Dendritic cell treated with granulocyte-macrophage colony-stimulating factor and Interleukin-4, amounts not matched to agents 40 ng/mL and 50 ng/mL, for 4 days (primary cell): ENCODE data around the gene TMEM240.
"Not testable (repeated sequence)": the region's sequence is repeated elsewhere in the genome, so short reads cannot be mapped to it uniquely, and the experiment has no call there.

Source experiments
- H3K27ac Mint-ChIP-seq: one replicate; pipeline ENCODE4 v1.8.0; 2022; ENCODE audit warnings: mild to moderate bottlenecking, mixed read lengths
- H3K27me3 Mint-ChIP-seq: one replicate; pipeline ENCODE4 v1.8.0; 2022; ENCODE audit warnings: mild to moderate bottlenecking, mixed read lengths
- H3K36me3 Mint-ChIP-seq: one replicate; pipeline ENCODE4 v1.8.0; 2022; ENCODE audit warnings: low read depth, mixed read lengths
- H3K4me1 Mint-ChIP-seq: one replicate; pipeline ENCODE4 v1.8.0; 2022; ENCODE audit warnings: low read depth, mixed read lengths
- H3K4me3 Mint-ChIP-seq: one replicate; pipeline ENCODE4 v1.8.0; 2022; ENCODE audit warnings: mild to moderate bottlenecking, moderate library complexity, mixed read lengths
- H3K9me3 Mint-ChIP-seq: one replicate; pipeline ENCODE4 v1.8.0; 2022; ENCODE audit warnings: mixed read lengths
- intact Hi-C: fragments of 100-400 bp; cut with micrococcal nuclease; formaldehyde crosslinking; loops from one replicate; pipeline ENCODE4 v1.15.0; 2022

TMEM240 gene

DNA sequence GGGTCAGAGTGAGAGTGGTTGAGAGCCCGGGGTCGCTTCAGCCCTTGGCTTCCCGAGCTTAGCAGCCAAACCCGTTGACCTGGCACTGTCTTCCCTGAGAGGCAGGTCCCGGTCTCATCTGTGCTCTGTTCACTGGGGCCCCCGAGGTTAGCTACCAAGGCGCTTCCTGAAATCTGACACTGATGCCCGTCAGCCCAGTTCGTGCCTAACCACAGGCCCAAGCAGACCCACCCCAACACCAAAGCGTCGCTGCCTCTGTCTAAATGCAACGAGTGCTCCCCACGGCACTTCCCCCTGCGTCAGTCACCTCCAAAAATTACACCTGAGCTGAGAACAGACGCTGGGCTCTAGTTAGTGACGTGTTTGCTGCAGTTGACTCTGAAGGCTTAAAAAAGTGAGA lies 26.0 kb downstream of the TMEM240 start:
- H3K27me3 Mint-ChIP-seq, H3K4me3 Mint-ChIP-seq, H3K9me3 Mint-ChIP-seq, H3K27ac Mint-ChIP-seq: not testable (repeated sequence)
- peaks cover 50% of the 10 kb centered on the region for H3K36me3 Mint-ChIP-seq
- intact Hi-C loops: loop anchor here (5.0 kb wide), 1 partner anchor 103 kb away; the partner anchor contains the start of gene MIB2
- H3K4me1 Mint-ChIP-seq: peaks cover 14% of the 10 kb centered on the region

DNA sequence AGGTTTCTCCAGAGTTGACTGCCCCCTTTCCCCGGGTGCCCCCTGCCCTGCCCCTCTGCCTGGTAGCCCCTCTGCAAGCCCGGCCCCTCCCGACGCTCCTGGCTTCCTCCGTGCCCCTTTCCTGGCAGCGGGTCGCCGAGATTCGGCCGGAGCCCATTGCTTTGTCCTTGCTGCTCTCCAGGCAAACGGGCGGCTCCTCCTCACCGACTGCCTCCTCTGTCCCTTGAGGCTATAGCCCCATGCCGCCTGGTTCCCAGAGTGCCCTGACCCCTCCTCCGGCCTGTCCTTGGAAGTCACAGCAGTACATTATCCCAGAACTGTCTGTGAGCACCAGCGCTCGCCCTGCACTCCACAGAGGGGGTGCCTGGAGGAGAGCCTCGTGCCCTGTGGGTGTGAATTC lies 26.7 kb downstream of the TMEM240 start:
- Mint-ChIP-seq H3K4me1 (peaks cover 14% of the 10 kb centered on the region), H3K36me3 (peaks cover 46% of the 10 kb centered on the region), H3K4me3 (peak overlapping the region; percentile 53)
- intact Hi-C loops: loop anchor here (5.0 kb wide), 1 partner anchor 104 kb away; the partner anchor contains the start of gene MIB2
- not testable (repeated sequence) for H3K9me3 Mint-ChIP-seq, H3K27ac Mint-ChIP-seq, H3K27me3 Mint-ChIP-seq

DNA sequence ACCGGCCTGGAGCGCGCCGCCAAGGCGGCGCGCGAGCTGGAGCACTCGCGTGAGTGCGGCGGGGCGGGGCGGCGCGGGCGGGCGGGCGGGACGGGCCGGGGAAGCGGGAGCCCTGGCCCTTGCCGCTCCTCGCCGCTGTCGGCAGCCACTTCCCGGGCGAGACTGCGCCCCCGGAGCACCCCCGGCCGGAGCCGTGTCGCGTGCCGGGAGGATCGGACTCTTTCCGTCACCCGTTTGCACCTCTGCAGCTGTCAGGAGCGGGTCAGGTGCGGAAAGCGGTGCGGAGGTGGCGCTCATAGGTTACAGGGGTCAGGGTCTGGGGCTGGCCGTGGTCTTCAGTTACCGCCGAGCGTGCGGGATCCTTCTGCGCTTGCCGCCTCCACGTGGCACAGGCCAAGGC lies 28.0 kb downstream of the TMEM240 start:
- peak overlapping the region; percentile 72 for H3K4me3 Mint-ChIP-seq
- peak overlapping the region; percentile 89 for H3K27ac Mint-ChIP-seq
- H3K27me3 Mint-ChIP-seq, H3K9me3 Mint-ChIP-seq: not testable (repeated sequence)
- peaks cover 14% of the 10 kb centered on the region for H3K4me1 Mint-ChIP-seq
- H3K36me3 Mint-ChIP-seq: peaks cover 34% of the 10 kb centered on the region
- intact Hi-C loops: loop anchor here (5.0 kb wide), 1 partner anchor 105 kb away; the partner anchor contains the start of gene MIB2

DNA sequence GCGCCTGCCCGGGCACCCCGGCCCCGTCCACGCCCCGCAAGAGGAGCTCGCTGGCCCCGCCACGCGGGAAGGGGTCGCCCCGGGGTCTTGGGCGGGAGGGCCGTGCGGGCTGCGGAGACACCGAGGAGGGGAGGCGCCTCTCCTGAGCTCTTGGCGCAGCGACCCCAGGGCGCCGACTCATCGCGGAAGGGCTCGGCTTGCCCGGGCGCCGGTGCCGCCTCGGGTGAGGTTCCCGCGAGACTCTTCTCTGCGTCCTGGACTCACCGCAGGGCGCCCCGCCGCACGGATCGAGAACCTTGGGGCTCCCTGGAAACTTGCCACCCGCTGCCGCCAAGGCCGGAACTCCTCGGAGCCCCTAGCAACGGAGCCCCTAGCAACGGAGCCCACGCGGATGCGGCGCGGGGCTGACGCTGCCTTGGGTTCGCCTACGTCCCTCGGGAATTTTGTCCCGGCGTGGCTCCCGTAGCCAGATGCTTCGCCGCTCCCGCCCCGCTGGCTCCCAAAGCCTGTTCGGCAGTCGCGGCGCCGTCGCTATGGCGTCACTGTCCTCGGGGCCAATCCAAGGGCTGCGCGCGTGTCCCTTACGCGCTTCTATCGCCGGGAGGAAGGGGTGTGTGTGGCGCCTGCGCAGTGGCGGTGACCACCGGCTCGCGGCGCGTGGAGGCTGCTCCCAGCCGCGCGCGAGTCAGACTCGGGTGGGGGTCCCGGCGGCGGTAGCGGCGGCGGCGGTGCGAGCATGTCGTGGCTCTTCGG lies 28.7 kb downstream of the TMEM240 start, which contains the start of gene ATAD3A:
ATAD3A (plus strand) TSS at position 630 of the 753 bp plus-strand sequence; CDS start at position 737, 107 bp downstream.
- Mint-ChIP-seq H3K4me1 (peaks cover 14% of the 10 kb centered on the region), H3K27me3 (no peaks in the 10 kb centered on the region), H3K4me3 (peak within 1 kb of the TSS; percentile 91), H3K27ac (peak within 1 kb of the TSS; percentile 89), H3K9me3 (no peaks in the 10 kb centered on the region), H3K36me3 (peaks cover 28% of the 10 kb centered on the region)
- intact Hi-C loops: loop anchor here (5.0 kb wide), 1 partner anchor 106 kb away; the partner anchor contains the start of gene MIB2

DNA sequence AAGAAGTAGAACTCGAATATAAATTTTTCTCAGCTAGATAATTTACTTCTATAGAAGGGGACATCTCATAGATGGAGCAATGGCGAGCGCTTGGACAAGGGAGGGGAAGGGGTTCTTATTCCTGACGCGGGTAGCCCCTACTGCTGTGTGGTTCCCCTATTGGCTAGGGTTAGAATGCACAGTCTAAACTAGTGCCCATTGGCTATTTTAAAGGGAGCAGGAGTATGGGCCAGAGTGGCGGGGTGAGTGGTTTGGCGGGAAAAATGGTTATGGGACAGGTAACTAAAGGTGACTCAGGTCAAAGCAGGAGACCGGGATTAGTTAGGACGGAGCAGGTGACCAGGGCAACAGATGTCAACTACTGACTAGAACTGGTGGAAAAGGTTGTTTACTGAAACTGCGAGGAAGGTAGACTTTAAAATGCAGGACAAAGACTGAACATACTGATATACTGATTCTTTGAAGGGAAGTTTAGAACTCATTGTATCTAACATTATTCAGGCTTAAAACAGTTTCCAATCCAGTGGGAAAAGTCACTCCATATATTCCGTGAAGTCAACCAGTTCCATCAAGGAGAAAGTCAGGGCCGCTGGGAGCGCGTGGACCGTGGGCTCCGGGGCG lies 29.4 kb downstream of the TMEM240 start:
- peaks cover 14% of the 10 kb centered on the region for H3K4me1 Mint-ChIP-seq
- intact Hi-C loops: loop anchor here (5.0 kb wide), 1 partner anchor 106 kb away; the partner anchor contains the start of gene MIB2
- H3K27ac Mint-ChIP-seq: peak overlapping the region; percentile 89
- H3K9me3 Mint-ChIP-seq: no peaks in the 10 kb centered on the region
- peak overlapping the region; percentile 91 for H3K4me3 Mint-ChIP-seq
- no peaks in the 10 kb centered on the region for H3K27me3 Mint-ChIP-seq
- H3K36me3 Mint-ChIP-seq: peaks cover 22% of the 10 kb centered on the region

DNA sequence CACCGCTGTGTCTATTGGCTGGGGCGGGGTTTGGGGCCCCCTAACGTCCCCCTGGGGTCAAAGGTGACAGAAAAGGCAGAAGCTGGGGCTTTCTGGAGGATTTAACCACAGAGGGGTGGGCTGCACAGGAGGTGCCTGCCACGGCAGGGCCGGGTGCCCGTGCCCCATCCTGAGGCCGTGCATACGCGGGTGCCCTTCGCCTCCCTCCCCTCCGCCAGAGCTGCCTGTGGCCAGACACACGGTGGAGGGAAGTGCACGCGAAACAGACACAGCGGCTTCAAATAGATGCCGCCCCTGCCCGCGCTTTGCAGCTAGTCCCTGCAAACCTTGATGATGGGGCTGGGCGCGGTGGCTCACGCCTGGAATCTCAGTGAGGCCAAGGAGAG lies 31.0 kb downstream of the TMEM240 start:
- H3K27me3 Mint-ChIP-seq, H3K4me3 Mint-ChIP-seq, intact Hi-C loops, H3K9me3 Mint-ChIP-seq, H3K27ac Mint-ChIP-seq: not testable (repeated sequence)
- Mint-ChIP-seq H3K4me1 (peaks cover 27% of the 10 kb centered on the region), H3K36me3 (peaks cover 10% of the 10 kb centered on the region)

DNA sequence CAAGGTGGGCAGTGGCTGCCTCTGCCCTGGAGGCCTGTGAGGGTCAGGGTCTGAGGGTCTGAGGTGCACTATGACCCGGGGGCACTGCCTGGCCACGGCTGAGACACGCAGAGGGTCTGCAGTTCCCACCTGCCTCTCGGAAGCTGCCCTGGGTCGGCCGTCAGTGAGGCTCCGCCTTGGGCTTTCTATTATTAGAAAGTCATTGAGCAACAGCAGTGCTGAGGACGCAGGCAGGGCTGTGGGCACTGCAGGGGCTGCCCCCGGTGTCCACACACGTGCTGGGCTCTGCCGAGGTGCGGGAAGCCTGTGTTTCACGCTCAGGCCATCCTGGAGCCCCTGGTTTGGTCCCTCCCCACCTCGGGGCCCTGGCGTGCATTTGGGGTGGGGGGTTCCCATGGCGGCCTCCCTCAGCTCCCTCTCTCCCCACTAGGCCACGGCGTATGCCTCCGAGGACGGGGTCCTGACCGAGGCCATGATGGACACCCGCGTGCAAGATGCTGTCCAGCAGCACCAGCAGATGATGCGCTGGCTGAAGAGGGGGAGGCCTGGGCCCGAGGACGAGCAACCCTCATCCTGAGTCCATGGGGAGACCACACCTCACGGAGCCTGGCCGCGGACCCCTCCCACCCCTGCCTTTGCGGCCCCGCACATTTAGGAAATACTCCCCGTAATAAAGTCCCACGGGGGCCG lies 31.5 kb downstream of the TMEM240 start:
- intact Hi-C loops, H3K9me3 Mint-ChIP-seq, H3K27ac Mint-ChIP-seq, H3K4me3 Mint-ChIP-seq, H3K27me3 Mint-ChIP-seq: not testable (repeated sequence)
- Mint-ChIP-seq H3K36me3 (peaks cover 10% of the 10 kb centered on the region), H3K4me1 (peaks cover 26% of the 10 kb centered on the region)

DNA sequence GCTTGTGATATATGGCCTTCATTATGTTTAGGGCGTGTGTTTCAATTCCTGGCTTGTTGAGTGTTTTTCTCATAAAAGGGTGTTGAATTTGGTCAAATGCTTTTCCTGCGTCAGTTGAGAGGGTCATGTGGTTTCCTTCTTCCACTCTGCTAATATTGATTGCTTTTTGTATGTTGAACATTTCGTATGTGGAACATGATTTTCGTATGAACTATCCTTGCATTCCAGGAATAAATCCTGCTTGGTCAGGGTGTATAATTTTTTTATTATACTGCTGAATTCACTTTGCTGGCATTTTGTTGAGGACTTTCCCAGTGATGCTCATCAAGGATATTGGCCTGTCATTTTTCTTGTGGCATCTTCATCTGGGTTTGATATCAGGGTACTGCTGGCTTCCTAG lies 33.1 kb downstream of the TMEM240 start:
- Mint-ChIP-seq H3K27me3 (no peaks in the 10 kb centered on the region), H3K36me3 (peaks cover 10% of the 10 kb centered on the region), H3K4me1 (peaks cover 20% of the 10 kb centered on the region), H3K27ac (no peak overlapping the region), H3K4me3 (no peak overlapping the region), H3K9me3 (no peaks in the 10 kb centered on the region)
- intact Hi-C loops: no loop called here

DNA sequence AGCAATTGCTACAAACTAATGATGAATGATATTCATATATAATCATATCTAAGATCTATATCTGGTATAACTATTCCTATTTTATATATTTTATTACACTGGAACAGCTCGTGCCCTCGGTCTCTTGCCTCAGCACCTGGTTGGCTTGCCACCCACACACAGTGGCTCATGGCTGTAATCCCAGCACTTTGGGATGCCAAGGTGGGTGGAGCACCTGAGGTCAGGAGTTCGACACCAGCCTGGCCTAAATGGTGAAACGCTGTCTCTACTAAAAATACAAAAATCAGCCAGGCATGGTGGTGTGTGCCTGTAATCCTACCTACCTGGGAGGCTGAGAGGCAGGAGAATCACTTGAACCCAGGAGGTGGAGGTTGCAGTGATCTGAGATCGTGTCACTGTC lies 34.6 kb downstream of the TMEM240 start:
- H3K9me3 Mint-ChIP-seq, H3K4me3 Mint-ChIP-seq, H3K36me3 Mint-ChIP-seq, intact Hi-C loops, H3K27me3 Mint-ChIP-seq: not testable (repeated sequence)
- Mint-ChIP-seq H3K27ac (peak overlapping the region; percentile 96), H3K4me1 (peaks cover 16% of the 10 kb centered on the region)

DNA sequence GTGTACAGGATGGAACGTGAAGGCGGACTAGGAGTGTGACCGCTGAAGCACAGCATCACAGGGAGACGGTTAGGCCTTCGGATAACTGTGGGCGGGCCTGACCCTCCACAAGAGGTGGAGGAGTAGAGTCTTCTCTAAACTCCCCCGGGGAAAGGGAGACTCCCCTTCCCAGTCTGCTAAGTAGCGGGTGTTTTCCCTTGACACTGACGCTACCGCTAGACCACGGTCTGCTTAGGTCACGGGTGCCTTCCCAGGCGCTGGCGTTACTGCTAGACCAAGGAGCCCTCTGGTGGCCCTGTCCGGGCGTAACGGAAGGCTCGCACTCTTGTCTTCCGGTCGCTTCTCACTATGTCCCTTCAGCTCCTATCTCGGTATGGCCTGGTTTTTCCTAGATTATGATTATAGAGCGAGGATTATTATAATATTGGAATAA lies 35.0 kb downstream of the TMEM240 start:
- intact Hi-C loops, H3K27me3 Mint-ChIP-seq, H3K36me3 Mint-ChIP-seq, H3K9me3 Mint-ChIP-seq: not testable (repeated sequence)
- Mint-ChIP-seq H3K4me1 (peaks cover 14% of the 10 kb centered on the region), H3K27ac (peak overlapping the region; percentile 96), H3K4me3 (peak overlapping the region; percentile 78)

DNA sequence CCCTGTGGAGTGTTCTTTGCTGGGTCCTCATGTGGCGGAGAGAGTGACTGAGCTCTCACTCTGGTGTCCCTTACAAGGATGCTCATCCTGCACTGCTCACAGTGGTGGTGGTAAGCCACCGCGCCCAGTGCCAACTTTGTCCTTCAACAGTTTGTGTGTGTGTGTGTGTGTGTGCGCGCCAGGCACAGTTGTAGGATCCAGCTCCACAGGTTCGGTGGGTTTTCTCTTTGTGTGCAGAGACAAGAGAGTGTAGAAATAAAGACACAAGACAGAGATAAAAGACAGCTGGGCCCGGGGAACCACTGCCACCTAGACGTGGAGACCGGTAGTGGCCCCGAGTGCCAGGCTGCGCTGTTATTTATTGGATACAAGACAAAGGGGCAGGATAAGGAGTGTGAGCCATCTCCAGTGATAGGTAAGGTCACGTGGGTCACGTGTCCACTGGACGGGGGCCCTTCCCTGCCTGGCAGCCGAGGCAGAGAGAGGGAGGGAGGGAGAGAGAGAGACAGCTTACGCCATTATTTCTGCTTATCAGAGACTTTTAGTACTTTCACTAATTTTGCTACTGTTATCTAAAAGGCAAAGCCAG lies 35.6 kb downstream of the TMEM240 start:
- H3K27me3 Mint-ChIP-seq, H3K36me3 Mint-ChIP-seq, H3K9me3 Mint-ChIP-seq, intact Hi-C loops: not testable (repeated sequence)
- peaks cover 14% of the 10 kb centered on the region for H3K4me1 Mint-ChIP-seq
- H3K27ac Mint-ChIP-seq: peak overlapping the region; percentile 96
- H3K4me3 Mint-ChIP-seq: peak overlapping the region; percentile 78

DNA sequence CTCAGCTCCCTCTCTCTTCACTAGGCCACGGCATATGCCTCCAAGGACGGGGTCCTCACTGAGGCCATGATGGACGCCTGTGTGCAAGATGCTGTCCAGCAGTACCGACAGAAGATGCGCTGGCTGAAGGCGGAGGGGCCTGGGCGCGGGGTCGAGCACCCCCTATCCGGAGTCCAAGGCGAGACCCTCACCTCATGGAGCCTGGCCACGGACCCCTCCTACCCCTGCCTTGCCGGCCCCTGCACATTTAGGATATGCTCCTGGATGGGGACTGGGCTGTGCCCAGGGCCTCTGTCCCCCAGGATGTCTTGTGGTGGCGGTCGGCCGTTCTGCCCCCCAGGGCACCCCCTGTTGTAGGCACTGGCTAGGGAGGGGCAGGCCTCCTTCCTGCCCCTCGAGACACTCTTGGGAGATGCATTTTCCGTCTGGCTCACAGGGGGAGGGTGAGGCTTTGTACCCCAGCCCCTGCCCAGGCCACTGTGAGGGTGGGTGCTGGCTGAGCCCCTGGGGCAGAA lies 44.9 kb downstream of the TMEM240 start:
- H3K4me1 Mint-ChIP-seq, H3K27ac Mint-ChIP-seq, intact Hi-C loops, H3K4me3 Mint-ChIP-seq, H3K27me3 Mint-ChIP-seq: not testable (repeated sequence)
- H3K36me3 Mint-ChIP-seq: peaks cover 60% of the 10 kb centered on the region
- H3K9me3 Mint-ChIP-seq: peaks cover 24% of the 10 kb centered on the region

DNA sequence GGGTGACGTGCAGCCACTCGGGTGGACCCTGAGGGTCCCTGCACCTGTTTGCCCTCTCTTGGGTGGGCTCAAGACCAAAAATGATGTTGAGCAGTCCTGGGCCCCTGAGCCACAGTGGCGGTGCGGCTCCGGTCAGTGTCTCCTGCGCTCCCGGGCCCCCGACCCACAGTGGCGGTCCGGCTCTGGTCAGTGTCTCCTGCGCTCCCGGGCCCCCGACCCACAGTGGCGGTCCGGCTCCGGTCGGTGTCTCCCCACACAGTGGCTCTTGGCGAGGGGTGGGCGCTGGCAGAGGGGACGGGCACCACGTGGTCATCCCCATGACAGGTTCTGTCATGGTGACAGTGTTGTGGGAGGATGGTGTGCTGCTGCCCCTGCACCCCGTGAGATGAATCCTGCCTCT lies 46.1 kb downstream of the TMEM240 start:
- H3K4me1 Mint-ChIP-seq: not testable (repeated sequence)

More for the DNA sequence above, 46.1 kb downstream of the TMEM240 start:
- Mint-ChIP-seq H3K36me3 (peaks cover 72% of the 10 kb centered on the region), H3K9me3 (peaks cover 24% of the 10 kb centered on the region)
- H3K27ac Mint-ChIP-seq, intact Hi-C loops, H3K4me3 Mint-ChIP-seq, H3K27me3 Mint-ChIP-seq: not testable (repeated sequence)
